ENCODE data around the gene AKAP5. TPM values are rescaled to one million over a fixed set of nuclear protein-coding genes. Genes with fewer than 3 reads are reported as not detected.

AKAP5 gene
- total RNA-seq, 1 donor from 2014 or later = 0.15 TPM

DNA sequence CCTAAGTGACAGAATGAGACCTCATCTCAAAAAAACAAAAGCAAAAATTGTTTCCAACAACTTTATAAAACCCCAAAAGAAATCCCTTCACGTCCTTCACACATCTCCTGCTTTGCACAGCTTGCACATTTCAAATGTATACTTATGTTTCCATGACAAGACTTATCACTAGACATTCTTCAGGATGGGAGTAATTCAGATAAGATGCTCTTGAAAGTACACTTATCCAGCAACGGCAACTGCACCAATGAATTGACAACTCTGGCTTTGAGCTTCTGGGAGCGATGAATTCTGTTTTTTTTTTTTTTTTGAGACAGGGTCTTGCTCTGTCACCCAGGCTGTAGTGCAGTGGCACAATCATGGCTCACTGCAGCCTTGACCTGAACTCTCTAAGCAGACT, 30.8 kb upstream of the AKAP5 start:
- H3K4me3 Mint-ChIP-seq (ENCODE audit: unreplicated experiment) = no peak overlapping the region
- no peak for TF ChIP-seq CTCF (IDR thresholded peaks at IDR 0.05; ENCODE audit: partially characterized antibody, unreplicated experiment)
- no peak for DNase-seq
- H3K4me1 Mint-ChIP-seq (ENCODE audit: low read depth, unreplicated experiment) = no peaks in the 10 kb centered on the region
- H3K27me3 Mint-ChIP-seq (ENCODE audit: unreplicated experiment) = no peaks in the 10 kb centered on the region
- H3K27ac Mint-ChIP-seq (ENCODE audit: unreplicated experiment) = no peak overlapping the region
- H3K36me3 Mint-ChIP-seq (ENCODE audit: unreplicated experiment) = no peaks in the 10 kb centered on the region
- H3K9me3 Mint-ChIP-seq (ENCODE audit: unreplicated experiment) = no peaks in the 10 kb centered on the region

- H3K9me3 Mint-ChIP-seq (ENCODE audit: unreplicated experiment) = no peaks in the 10 kb centered on the region
- DNase-seq = no peak
- H3K4me1 Mint-ChIP-seq (ENCODE audit: low read depth, unreplicated experiment) = no peaks in the 10 kb centered on the region
- H3K36me3 Mint-ChIP-seq (ENCODE audit: unreplicated experiment) = no peaks in the 10 kb centered on the region
- TF ChIP-seq CTCF (IDR thresholded peaks at IDR 0.05; ENCODE audit: partially characterized antibody, unreplicated experiment) = no peak
- H3K27me3 Mint-ChIP-seq (ENCODE audit: unreplicated experiment) = no peaks in the 10 kb centered on the region
- no peak overlapping the region for H3K4me3 Mint-ChIP-seq (ENCODE audit: unreplicated experiment)
- no peak overlapping the region for H3K27ac Mint-ChIP-seq (ENCODE audit: unreplicated experiment)
Measured at GRCh38 chr14:64438181-64438841, 27.0 kb upstream of the AKAP5 start.

DNA sequence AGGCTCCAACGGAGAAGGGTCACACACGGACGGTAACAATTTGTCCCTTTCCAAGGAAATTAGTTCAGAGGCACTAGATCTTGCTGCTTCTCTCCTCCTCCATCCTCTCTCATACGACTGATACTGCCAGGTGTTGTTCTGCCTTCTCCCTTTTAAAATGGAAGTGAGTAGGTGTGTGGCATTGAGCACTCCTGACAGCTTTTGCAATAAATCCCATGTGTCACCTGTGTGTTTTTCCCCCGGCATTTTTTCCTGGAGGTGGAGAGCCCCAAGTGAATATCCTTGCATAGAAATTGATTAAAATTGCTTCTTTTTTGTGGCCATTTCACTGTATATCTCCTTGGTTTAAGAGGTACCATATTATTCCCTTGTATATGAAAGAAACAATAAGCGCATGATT, 26.2 kb upstream of the AKAP5 start:
- H3K4me3 Mint-ChIP-seq (ENCODE audit: unreplicated experiment) = no peak overlapping the region
- TF ChIP-seq CTCF (IDR thresholded peaks at IDR 0.05; ENCODE audit: partially characterized antibody, unreplicated experiment) = no peak
- no peak for DNase-seq
- H3K4me1 Mint-ChIP-seq (ENCODE audit: low read depth, unreplicated experiment) = no peaks in the 10 kb centered on the region
- no peaks in the 10 kb centered on the region for H3K27me3 Mint-ChIP-seq (ENCODE audit: unreplicated experiment)
- H3K27ac Mint-ChIP-seq (ENCODE audit: unreplicated experiment) = no peak overlapping the region
- no peaks in the 10 kb centered on the region for H3K9me3 Mint-ChIP-seq (ENCODE audit: unreplicated experiment)
- H3K36me3 Mint-ChIP-seq (ENCODE audit: unreplicated experiment) = no peaks in the 10 kb centered on the region

DNA sequence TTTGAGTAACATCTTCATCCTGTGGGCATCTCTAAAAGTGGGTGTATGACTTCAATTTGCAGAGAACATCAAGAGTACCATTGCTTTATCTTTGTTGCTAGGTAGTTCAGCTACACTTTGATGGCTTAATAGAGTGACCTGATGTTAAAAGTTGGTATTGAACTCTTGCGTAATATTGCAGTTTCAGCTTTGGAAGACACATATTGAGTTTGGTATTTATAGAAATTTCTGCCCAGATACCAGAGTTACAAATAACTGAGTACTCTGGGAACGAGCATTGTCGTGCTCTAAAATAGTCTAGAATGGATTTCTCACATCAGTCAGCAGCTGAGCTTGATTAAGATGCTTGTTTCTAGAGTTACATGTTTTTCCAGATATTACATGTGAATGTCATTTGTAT, 24.8 kb upstream of the AKAP5 start:
- H3K4me3 Mint-ChIP-seq (ENCODE audit: unreplicated experiment) = no peak overlapping the region
- H3K9me3 Mint-ChIP-seq (ENCODE audit: unreplicated experiment) = no peaks in the 10 kb centered on the region
- peaks cover 2% of the 10 kb centered on the region for H3K27me3 Mint-ChIP-seq (ENCODE audit: unreplicated experiment)
- no peaks in the 10 kb centered on the region for H3K36me3 Mint-ChIP-seq (ENCODE audit: unreplicated experiment)
- no peak overlapping the region for H3K27ac Mint-ChIP-seq (ENCODE audit: unreplicated experiment)
- DNase-seq = no peak
- no peak for TF ChIP-seq CTCF (IDR thresholded peaks at IDR 0.05; ENCODE audit: partially characterized antibody, unreplicated experiment)
- H3K4me1 Mint-ChIP-seq (ENCODE audit: low read depth, unreplicated experiment) = no peaks in the 10 kb centered on the region

DNA sequence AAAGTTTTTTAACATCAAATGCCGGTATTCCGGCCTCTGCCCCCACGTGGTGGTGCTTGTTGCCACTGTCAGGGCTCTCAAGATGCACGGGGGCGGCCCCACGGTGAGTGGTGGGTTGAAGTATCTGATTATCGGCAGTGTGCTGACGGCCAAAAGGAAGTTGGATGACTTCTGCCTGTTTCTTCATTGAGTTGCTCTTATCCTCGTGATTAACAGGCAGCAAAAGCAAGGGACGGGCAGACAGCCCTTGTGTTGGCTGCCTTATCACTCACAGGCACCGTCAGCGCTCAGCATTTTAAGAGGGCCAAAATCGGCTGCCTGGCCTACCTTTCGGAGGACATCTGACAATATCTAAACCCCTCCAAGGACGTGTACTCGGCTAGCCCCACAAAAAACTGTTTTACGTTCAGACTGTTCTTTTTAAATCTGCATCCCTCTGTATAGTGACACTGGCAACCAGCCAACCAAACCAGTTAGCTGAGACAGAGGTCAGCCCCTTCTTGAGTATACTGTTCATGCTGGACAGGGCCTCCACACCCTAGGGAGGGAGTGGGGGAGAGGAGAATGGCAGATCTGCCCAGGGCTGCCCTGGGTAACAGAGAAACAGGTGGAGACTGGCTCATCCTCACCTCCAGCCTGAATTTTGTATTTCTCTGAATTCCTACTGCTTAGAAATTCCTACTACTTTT, 22.9 kb upstream of the AKAP5 start:
- DNase-seq = no peak
- Mint-ChIP-seq H3K36me3 (ENCODE audit: unreplicated experiment) (no peaks in the 10 kb centered on the region), H3K27ac (ENCODE audit: unreplicated experiment) (no peak overlapping the region), H3K9me3 (ENCODE audit: unreplicated experiment) (no peaks in the 10 kb centered on the region), H3K27me3 (ENCODE audit: unreplicated experiment) (peaks cover 2% of the 10 kb centered on the region), H3K4me3 (ENCODE audit: unreplicated experiment) (no peak overlapping the region), H3K4me1 (ENCODE audit: low read depth, unreplicated experiment) (no peaks in the 10 kb centered on the region)
- no peak for TF ChIP-seq CTCF (IDR thresholded peaks at IDR 0.05; ENCODE audit: partially characterized antibody, unreplicated experiment)

Measured in glutamatergic neuron (in vitro differentiated cells).